Measurements from ENCODE around the gene PAFAH1B2. TPM values are rescaled to one million over a fixed set of nuclear protein-coding genes. Genes with fewer than 3 reads are reported as not detected.
A peak's percentile ranks its signal among the peaks of the same experiment; 100 is the strongest.

The PAFAH1B2 gene
- total and polyA plus RNA-seq, 10 of the 15 experiments (the other 5 are each of a cell fraction or from before 2014, with no cell fraction given): 17.6 to 64.8 (median 47.6) TPM

GRCh38 chr11:117180661-117181585 is 36.8 kb downstream of the PAFAH1B2 start (continued):
- peak; percentile 42; the same call in 1 of the 2 replicates for TF ChIP-seq MLLT1 (IDR thresholded peaks at IDR 0.05)
- no peak; the same call in 1 of the 2 replicates for TF ChIP-seq HCFC1 (IDR thresholded peaks at IDR 0.05; ENCODE audit: low read length)
- no peak for TF ChIP-seq CREM (IDR thresholded peaks at IDR 0.05; ENCODE audit: low read depth)
- TF ChIP-seq PRDM15 (CRISPR knock-in tag; IDR thresholded peaks at IDR 0.05): no peak
- no peak for TF ChIP-seq FOS (IDR thresholded peaks at IDR 0.05; ENCODE audit: borderline replicate concordance, extremely low read depth, insufficient read length)
- no peak for TF ChIP-seq JUNB (IDR thresholded peaks at IDR 0.05)
- TF ChIP-seq RAD51 (IDR thresholded peaks at IDR 0.05): peak; percentile 80
- no peak; the same call in 1 of the 2 replicates for TF ChIP-seq CHD2 (IDR thresholded peaks at IDR 0.05; ENCODE audit: borderline replicate concordance, low read depth, low read length)
- TF ChIP-seq RBBP5 (conservative IDR thresholded peaks at IDR 0.05): no peak
- peak; percentile 61 for TF ChIP-seq RAD21 (IDR thresholded peaks at IDR 0.05; ENCODE audit: insufficient read depth, low read depth, low read length)
- no peak for TF ChIP-seq CHD4 (IDR thresholded peaks at IDR 0.05)
- peak; percentile 84; the same call in 1 of the 2 replicates for TF ChIP-seq HDGF (IDR thresholded peaks at IDR 0.05)
- TF ChIP-seq NFXL1 (IDR thresholded peaks at IDR 0.05; ENCODE audit: borderline replicate concordance): no peak
- peak; percentile 24 to 38; a peak in 2 of 4 replicates for TF ChIP-seq BHLHE40 (IDR thresholded peaks at IDR 0.05; ENCODE audit: borderline replicate concordance in 1 of 2, low read depth in 2 of 2, low read length in 1 of 2)
- TF ChIP-seq NFIC (IDR thresholded peaks at IDR 0.05; ENCODE audit: low read depth, low read length): no peak
- no peak for TF ChIP-seq MYB (IDR thresholded peaks at IDR 0.05; ENCODE audit: borderline replicate concordance, low read depth, low read length)
- TF ChIP-seq E2F8 (IDR thresholded peaks at IDR 0.05; ENCODE audit: low read depth, partially characterized antibody): no peak
- peak; percentile 79 for TF ChIP-seq USF1 (IDR thresholded peaks at IDR 0.05; ENCODE audit: borderline replicate concordance, extremely low read length, insufficient read depth, low read depth, low read length)
- TF ChIP-seq RELA (IDR thresholded peaks at IDR 0.05; ENCODE audit: borderline replicate concordance, partially characterized antibody): peak; percentile 34
- no peak for TF ChIP-seq SUPT20H (IDR thresholded peaks at IDR 0.05; ENCODE audit: borderline replicate concordance, control insufficient read depth, low read depth, low read length)
- TF ChIP-seq NR2C1 (IDR thresholded peaks at IDR 0.05): no peak
